Suppressor macrophage treated with lipopolysaccharide for 1 hour (primary cell): ENCODE data around the gene IER2.
"Not testable (repeated sequence)": the region's sequence is repeated elsewhere in the genome, so short reads cannot be mapped to it uniquely, and the experiment has no call there.

Source experiments
- DNase-seq, 3 donors: peaks; one replicate each; pipeline ENCODE4 v3.0.0-alpha.2; 2020 to 2022

Gene IER2

GRCh38 chr19:13164343-13165161 is 14.3 kb downstream of the IER2 start:
- DNase-seq, result no peak

- DNase-seq, result no peak
Observed at GRCh38 chr19:13165162-13165997, 15.2 kb downstream of the IER2 start.

GRCh38 chr19:13166151-13166550 is 15.9 kb downstream of the IER2 start:
- DNase-seq, result not testable (repeated sequence)

GRCh38 chr19:13169769-13170168 is 19.6 kb downstream of the IER2 start:
- DNase-seq, result peak in 2 of 3 donors; percentile 20 to 33

- DNase-seq, result no peak
Observed at GRCh38 chr19:13171146-13171545, 20.9 kb downstream of the IER2 start.

- DNase-seq, result peak; percentile 78 to 86 (median 83)
Observed at GRCh38 chr19:13172346-13173138, 22.3 kb downstream of the IER2 start.

GRCh38 chr19:13173139-13173737 is 23.0 kb downstream of the IER2 start:
- no peak for DNase-seq

- no peak for DNase-seq
Observed at GRCh38 chr19:13176345-13176744, 26.1 kb downstream of the IER2 start.

- not testable (repeated sequence) for DNase-seq
Observed at GRCh38 chr19:13177584-13177983, 27.4 kb downstream of the IER2 start.

- DNase-seq, result not testable (repeated sequence)
Observed at GRCh38 chr19:13178291-13178690, 28.1 kb downstream of the IER2 start.

- peak; percentile 50 to 61 (median 51) for DNase-seq
Observed at GRCh38 chr19:13181747-13182388, 31.7 kb downstream of the IER2 start.

- DNase-seq, result not testable (repeated sequence)
Observed at GRCh38 chr19:13184926-13185325, 34.7 kb downstream of the IER2 start.

- not testable (repeated sequence) for DNase-seq
Observed at GRCh38 chr19:13185763-13186657, 35.8 kb downstream of the IER2 start.

GRCh38 chr19:13186688-13187087 is 36.5 kb downstream of the IER2 start:
- not testable (repeated sequence) for DNase-seq

- DNase-seq, result no peak
Observed at GRCh38 chr19:13187419-13187818, 37.2 kb downstream of the IER2 start.

GRCh38 chr19:13189600-13189999 is 39.4 kb downstream of the IER2 start:
- no peak for DNase-seq

GRCh38 chr19:13190781-13191540 is 40.8 kb downstream of the IER2 start:
- no peak for DNase-seq

GRCh38 chr19:13195678-13196077 is 45.5 kb downstream of the IER2 start:
- DNase-seq, result peak in 2 of 3 donors; percentile 17 to 26

- no peak for DNase-seq
Observed at GRCh38 chr19:13198634-13199033, 48.4 kb downstream of the IER2 start.

GRCh38 chr19:13202112-13202511 is 51.9 kb downstream of the IER2 start:
- DNase-seq, result not testable (repeated sequence)
